Smooth muscle cell (in vitro differentiated cells): ENCODE data around the gene FKBP1A. TPM values are rescaled to one million over a fixed set of nuclear protein-coding genes. Genes with fewer than 3 reads are reported as not detected.

Source experiments
- DNase-seq: peaks from one replicate; lab custom pipeline; 2025; ENCODE audit not compliant: unreplicated experiment; lab: John Stamatoyannopoulos, UW
- H2AFZ ChIP-seq: fragments of 200-600 bp; sonication (generic); 2 replicates; pipeline ENCODE4 v1.6.0; 2016; ENCODE audit warnings: antibody characterized with exemption, low read depth, mild to moderate bottlenecking
- H3F3A ChIP-seq: fragments of 200-600 bp; sonication (generic); 2 replicates; pipeline ENCODE4 v1.6.0; 2017; ENCODE audit warnings: antibody characterized with exemption, low read depth
- H3K27ac ChIP-seq: fragments of 200-600 bp; sonication (generic); 2 replicates; pipeline ENCODE4 v1.5.1; 2016; ENCODE audit warnings: low read depth, mild to moderate bottlenecking
- H3K27me3 ChIP-seq: fragments of 200-600 bp; sonication (generic); 2 replicates; pipeline ENCODE4 v1.6.1; 2016; ENCODE audit warnings: low read depth, mild to moderate bottlenecking
- H3K36me3 ChIP-seq: fragments of 200-600 bp; sonication (generic); 2 replicates; pipeline ENCODE4 v1.5.1; 2016; ENCODE audit warnings: low read depth
- H3K4me1 ChIP-seq: fragments of 200-600 bp; sonication (generic); 2 replicates; pipeline ENCODE4 v1.5.1; 2016; ENCODE audit warnings: low read depth
- H3K4me2 ChIP-seq: fragments of 200-600 bp; sonication (generic); 2 replicates; pipeline ENCODE4 v1.6.0; 2016; ENCODE audit warnings: mild to moderate bottlenecking
- H3K4me3 ChIP-seq: fragments of 200-600 bp; sonication (generic); 2 replicates; pipeline ENCODE4 v1.5.1; 2016; ENCODE audit warnings: mild to moderate bottlenecking
- H3K79me2 ChIP-seq: fragments of 200-600 bp; sonication (generic); 2 replicates; pipeline ENCODE4 v1.6.0; 2016; ENCODE audit warnings: low read depth, mild to moderate bottlenecking
- H3K9ac ChIP-seq: fragments of 200-600 bp; sonication (generic); 2 replicates; pipeline ENCODE4 v1.6.0; 2016; ENCODE audit warnings: low read depth
- H3K9me3 ChIP-seq: fragments of 200-600 bp; sonication (generic); replicated peaks from 2 replicates; pipeline ENCODE4 v1.5.1; 2016; ENCODE audit warnings: low read depth
- H4K20me1 ChIP-seq: fragments of 200-600 bp; sonication (generic); 2 replicates; pipeline ENCODE4 v1.6.0; 2016; ENCODE audit warnings: low read depth
- CTCF ChIP-seq: fragments of 200-600 bp; sonication (generic); IDR thresholded peaks from 2 replicates; pipeline ENCODE4 v1.5.1; 2017; ENCODE audit warnings: borderline replicate concordance, mild to moderate bottlenecking, antibody characterized with exemption; ENCODE audit not compliant: insufficient read depth, poor library complexity, severe bottlenecking
- WGBS: methylation state at CpG from one replicate; pipeline ENCODE4 v1.1.7; 2016; ENCODE audit warnings: low lambda C conversion rate; 5-methylcytosine and 5-hydroxymethylcytosine counted together
- polyA plus RNA-seq: library from polyadenylated mRNA; unstranded; fragments of >200 nt; fragmentation: Nextera tagmentation; extraction: Ambion mirVana; gene quantifications from 2 replicates; pipeline ENCODE4 v1.2.1, GENCODE V29; 2016
- total RNA-seq: library from RNA; depleted of rRNA; stranded (reverse); fragments of >200 nt; gene quantifications from 2 replicates; pipeline ENCODE4 v1.2.3, GENCODE V29; 2014

FKBP1A gene
- total and polyA plus RNA-seq, 2 experiments from 2014 or later, result 163 to 184 TPM

- Histone ChIP-seq H3K4me2 (no peak overlapping the region), H4K20me1 (no peaks in the 10 kb centered on the region), H3K27ac (no peak overlapping the region), H3K4me3 (no peak overlapping the region), H3K4me1 (no peaks in the 10 kb centered on the region), H3K27me3 (no peaks in the 10 kb centered on the region), H2AFZ (no peak overlapping the region), H3F3A (no peaks in the 10 kb centered on the region), H3K36me3 (no peaks in the 10 kb centered on the region), H3K9ac (no peak overlapping the region), H3K79me2 (no peaks in the 10 kb centered on the region), H3K9me3 (no peaks in the 10 kb centered on the region)
- 82% methylated on average over 6 of the region's 6 CpGs for WGBS
- TF ChIP-seq CTCF, result no peak
- no peak for DNase-seq
Measured at GRCh38 chr20:1440024-1440423, 47.2 kb upstream of the FKBP1A start.

GRCh38 chr20:1438361-1438760 lies 45.5 kb upstream of the FKBP1A start:
- Histone ChIP-seq H3K9ac (no peak overlapping the region), H3K27me3 (no peaks in the 10 kb centered on the region), H3K27ac (no peak overlapping the region), H3K79me2 (no peaks in the 10 kb centered on the region), H3F3A (no peaks in the 10 kb centered on the region), H4K20me1 (no peaks in the 10 kb centered on the region), H3K9me3 (no peaks in the 10 kb centered on the region), H3K4me1 (no peaks in the 10 kb centered on the region), H3K4me3 (no peak overlapping the region), H3K4me2 (no peak overlapping the region), H2AFZ (no peak overlapping the region), H3K36me3 (no peaks in the 10 kb centered on the region)
- no peak for TF ChIP-seq CTCF
- 94% methylated on average over 1 of the region's 1 CpG for WGBS
- no peak for DNase-seq

- Histone ChIP-seq H3K4me1 (no peaks in the 10 kb centered on the region), H3K27me3 (no peaks in the 10 kb centered on the region), H3K4me3 (no peak overlapping the region), H3F3A (no peaks in the 10 kb centered on the region), H2AFZ (no peak overlapping the region), H3K9me3 (no peaks in the 10 kb centered on the region), H3K4me2 (no peak overlapping the region), H3K27ac (no peak overlapping the region), H3K79me2 (no peaks in the 10 kb centered on the region), H4K20me1 (no peaks in the 10 kb centered on the region), H3K9ac (no peak overlapping the region), H3K36me3 (no peaks in the 10 kb centered on the region)
- WGBS, result 30% methylated on average over 5 of the region's 5 CpGs
- TF ChIP-seq CTCF, result peak; percentile 78
- no peak for DNase-seq
Measured at GRCh38 chr20:1437235-1437904, 44.5 kb upstream of the FKBP1A start.

- no peaks in the 10 kb centered on the region for H3F3A ChIP-seq
- no peak for TF ChIP-seq CTCF
- no peaks in the 10 kb centered on the region for H3K4me1 ChIP-seq
- H3K9ac ChIP-seq, result no peak overlapping the region
- no peaks in the 10 kb centered on the region for H3K36me3 ChIP-seq
- no peak for DNase-seq
- WGBS, result 90% methylated on average over 8 of the region's 8 CpGs
- H3K9me3 ChIP-seq, result no peaks in the 10 kb centered on the region
- H3K27me3 ChIP-seq, result no peaks in the 10 kb centered on the region
- no peaks in the 10 kb centered on the region for H4K20me1 ChIP-seq
- no peak overlapping the region for H3K27ac ChIP-seq
- no peak overlapping the region for H2AFZ ChIP-seq
- H3K4me2 ChIP-seq, result no peak overlapping the region
- no peak overlapping the region for H3K4me3 ChIP-seq
- H3K79me2 ChIP-seq, result no peaks in the 10 kb centered on the region
Measured at GRCh38 chr20:1436263-1436662, 43.4 kb upstream of the FKBP1A start.
